IMR-90 (cell line): ENCODE data around the gene KRT80.

Experiments
- NFE2L2 ChIP-seq: fragments of 150-350 bp; IDR thresholded peaks from 2 replicates; pipeline ENCODE4 v1.6.1; 2016; ENCODE audit warnings: low read depth, mild to moderate bottlenecking, low read length
- POLR2A ChIP-seq: IDR thresholded peaks from 2 replicates; pipeline ENCODE4 v1.6.1; 2012; ENCODE audit warnings: mild to moderate bottlenecking, low read depth, low read length
- RCOR1 ChIP-seq: IDR thresholded peaks from 2 replicates; pipeline ENCODE4 v1.6.1; 2012; ENCODE audit warnings: mild to moderate bottlenecking, low read length, improper control_type of control experiment; ENCODE audit not compliant: insufficient replicate concordance
- TF ChIP-seq, protein P1 (sequence below): conservative IDR thresholded peaks from 2 replicates; pipeline ENCODE4 v1.5.1; 2012; ENCODE audit warnings: mild to moderate bottlenecking, low read depth, low read length, improper control_type of control experiment

DNA sequence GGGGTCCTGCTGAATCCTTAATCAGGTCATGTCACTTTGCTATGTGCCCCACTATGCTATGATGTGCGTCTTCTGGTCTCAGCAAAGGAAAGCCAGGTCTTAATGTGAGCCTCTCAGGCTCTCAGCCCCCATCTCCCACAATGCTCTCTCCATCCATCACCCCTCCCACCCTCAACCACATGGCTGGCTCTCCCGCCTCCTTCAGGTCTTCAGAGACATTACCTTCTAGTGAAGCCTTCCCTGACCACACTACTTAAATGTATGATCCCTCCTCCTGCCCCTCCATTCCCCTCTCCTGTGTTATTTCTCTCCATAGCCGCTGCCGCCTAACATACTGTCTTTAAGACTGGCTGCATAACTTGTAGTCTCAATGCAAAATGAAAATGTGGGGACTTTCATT lies 50.5 kb downstream of the KRT80 start:
- TF ChIP-seq NFE2L2: no peak
- TF ChIP-seq, protein P1, sequence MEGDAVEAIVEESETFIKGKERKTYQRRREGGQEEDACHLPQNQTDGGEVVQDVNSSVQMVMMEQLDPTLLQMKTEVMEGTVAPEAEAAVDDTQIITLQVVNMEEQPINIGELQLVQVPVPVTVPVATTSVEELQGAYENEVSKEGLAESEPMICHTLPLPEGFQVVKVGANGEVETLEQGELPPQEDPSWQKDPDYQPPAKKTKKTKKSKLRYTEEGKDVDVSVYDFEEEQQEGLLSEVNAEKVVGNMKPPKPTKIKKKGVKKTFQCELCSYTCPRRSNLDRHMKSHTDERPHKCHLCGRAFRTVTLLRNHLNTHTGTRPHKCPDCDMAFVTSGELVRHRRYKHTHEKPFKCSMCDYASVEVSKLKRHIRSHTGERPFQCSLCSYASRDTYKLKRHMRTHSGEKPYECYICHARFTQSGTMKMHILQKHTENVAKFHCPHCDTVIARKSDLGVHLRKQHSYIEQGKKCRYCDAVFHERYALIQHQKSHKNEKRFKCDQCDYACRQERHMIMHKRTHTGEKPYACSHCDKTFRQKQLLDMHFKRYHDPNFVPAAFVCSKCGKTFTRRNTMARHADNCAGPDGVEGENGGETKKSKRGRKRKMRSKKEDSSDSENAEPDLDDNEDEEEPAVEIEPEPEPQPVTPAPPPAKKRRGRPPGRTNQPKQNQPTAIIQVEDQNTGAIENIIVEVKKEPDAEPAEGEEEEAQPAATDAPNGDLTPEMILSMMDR: 0 out of 2 replicates have a peak, but pooled peaks have one; percentile 10
- no peak for TF ChIP-seq POLR2A
- no peak for TF ChIP-seq RCOR1
